Suprapubic skin (tissue), 3 donors: ENCODE measurements around the gene UBXN11.

Experiments
- CTCF ChIP-seq, 2 donors: fragments of 200-600 bp in 1 of 2; fragments of 450-650 bp in 1 of 2; sonication (generic) in 1 of 2; IDR thresholded peaks; one replicate each; pipeline ENCODE4 v1.5.1; 2016 to 2019; ENCODE audit warnings: antibody characterized with exemption in 2 of 2, mild to moderate bottlenecking in 1 of 2, moderate library complexity in 1 of 2
- POLR2A ChIP-seq, 2 donors: fragments of 450-650 bp; IDR thresholded peaks; one replicate each; pipeline ENCODE4 v1.6.1; 2017; ENCODE audit warnings: antibody characterized with exemption in 2 of 2, mild to moderate bottlenecking in 2 of 2, moderate library complexity in 2 of 2

- TF ChIP-seq POLR2A (IDR thresholded peaks at IDR 0.05) (no peak), CTCF (IDR thresholded peaks at IDR 0.05) (no peak)
These were observed 39.3 kb upstream of the UBXN11 start for GRCh38 chr1:26345718-26346117.
